ENCODE measurements around the gene USP21. TPM values are rescaled to one million over a fixed set of nuclear protein-coding genes. Genes with fewer than 3 reads are reported as not detected.
A peak's percentile ranks its signal among the peaks of the same experiment; 100 is the strongest.

Gene USP21
- total RNA-seq, 4 donors from 2014 or later: 18.7 to 37.0 (median 28.8) TPM

GRCh38 chr1:161131523-161132409 lies 27.5 kb upstream of the USP21 start:
- H3K4me3 ChIP-seq: peak overlapping the region; percentile 88
- peaks cover 37% of the 10 kb centered on the region for H3K4me1 ChIP-seq
- H3K27me3 ChIP-seq: no peaks in the 10 kb centered on the region
- no peaks in the 10 kb centered on the region for H3K9me3 ChIP-seq
- 3% methylated on average over 22 of the region's 22 CpGs for WGBS
- DNase-seq (ENCODE audit: low spot score in 2 of 2): no peak
- peaks cover 18% of the 10 kb centered on the region for H3K36me3 ChIP-seq
- TF ChIP-seq POLR2AphosphoS5 (IDR thresholded peaks at IDR 0.05) (no peak), POLR2A (IDR thresholded peaks at IDR 0.05) (no peak)
- TF ChIP-seq, protein P1, sequence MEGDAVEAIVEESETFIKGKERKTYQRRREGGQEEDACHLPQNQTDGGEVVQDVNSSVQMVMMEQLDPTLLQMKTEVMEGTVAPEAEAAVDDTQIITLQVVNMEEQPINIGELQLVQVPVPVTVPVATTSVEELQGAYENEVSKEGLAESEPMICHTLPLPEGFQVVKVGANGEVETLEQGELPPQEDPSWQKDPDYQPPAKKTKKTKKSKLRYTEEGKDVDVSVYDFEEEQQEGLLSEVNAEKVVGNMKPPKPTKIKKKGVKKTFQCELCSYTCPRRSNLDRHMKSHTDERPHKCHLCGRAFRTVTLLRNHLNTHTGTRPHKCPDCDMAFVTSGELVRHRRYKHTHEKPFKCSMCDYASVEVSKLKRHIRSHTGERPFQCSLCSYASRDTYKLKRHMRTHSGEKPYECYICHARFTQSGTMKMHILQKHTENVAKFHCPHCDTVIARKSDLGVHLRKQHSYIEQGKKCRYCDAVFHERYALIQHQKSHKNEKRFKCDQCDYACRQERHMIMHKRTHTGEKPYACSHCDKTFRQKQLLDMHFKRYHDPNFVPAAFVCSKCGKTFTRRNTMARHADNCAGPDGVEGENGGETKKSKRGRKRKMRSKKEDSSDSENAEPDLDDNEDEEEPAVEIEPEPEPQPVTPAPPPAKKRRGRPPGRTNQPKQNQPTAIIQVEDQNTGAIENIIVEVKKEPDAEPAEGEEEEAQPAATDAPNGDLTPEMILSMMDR (IDR thresholded peaks at IDR 0.05): no peak
- H3K27ac ChIP-seq: peak overlapping the region; percentile 98

DNA sequence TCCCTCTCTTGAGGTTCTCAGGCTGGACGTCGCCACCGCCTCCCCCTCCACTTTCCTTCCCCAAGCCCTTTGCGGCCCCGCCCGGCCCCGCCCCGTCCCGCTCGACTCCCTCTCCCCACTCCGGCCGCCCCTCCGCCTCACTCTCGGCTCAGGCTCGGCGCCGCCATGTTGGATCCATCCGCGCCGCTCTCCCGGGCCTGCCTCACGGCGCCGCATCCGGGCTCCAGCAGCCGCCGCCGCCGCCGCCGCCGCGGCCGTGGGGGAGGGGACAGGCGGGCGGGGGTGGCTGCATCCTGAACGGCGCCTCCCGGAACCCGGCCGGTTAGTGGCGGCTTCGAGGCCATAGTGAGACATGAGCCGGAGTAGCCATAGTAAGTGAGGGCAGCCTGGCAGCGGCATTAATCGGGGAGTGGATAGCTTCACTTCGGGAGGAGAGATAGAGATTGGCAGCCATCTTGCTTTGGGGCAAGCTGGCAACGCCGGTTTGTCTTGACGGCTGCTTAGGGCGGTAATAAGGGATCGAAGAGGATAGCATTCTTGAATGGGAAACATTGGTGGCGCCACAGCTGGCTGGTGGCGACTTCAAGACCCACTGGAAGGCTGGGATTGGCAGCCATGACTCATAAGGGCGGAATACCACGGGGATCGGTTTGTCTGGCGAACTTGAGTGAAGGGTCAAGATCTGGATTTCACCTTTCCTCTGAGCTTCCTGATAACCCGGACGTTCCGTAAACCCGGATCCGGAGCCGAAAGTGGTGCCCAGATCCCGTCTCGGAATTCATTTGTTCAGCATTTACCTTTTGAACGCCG lies 26.7 kb upstream of the USP21 start, which contains the start of gene DEDD:
Gene DEDD (minus strand): TSS at position 258 of the 810 bp plus-strand sequence. CDS start 8,205 bp downstream, outside the sequence.
- under 1% methylated on average over 44 of the region's 68 CpGs for WGBS
- no peaks in the 10 kb centered on the region for H3K9me3 ChIP-seq
- peak; percentile 97 for DNase-seq (ENCODE audit: low spot score in 2 of 2)
- H3K27ac ChIP-seq: peak within 1 kb of the TSS; percentile 98
- H3K4me1 ChIP-seq: peaks cover 34% of the 10 kb centered on the region
- peaks cover 14% of the 10 kb centered on the region for H3K36me3 ChIP-seq
- H3K27me3 ChIP-seq: no peaks in the 10 kb centered on the region
- TF ChIP-seq POLR2A (IDR thresholded peaks at IDR 0.05) (peak in 1 of 2 donors; percentile 61), EP300 (IDR thresholded peaks at IDR 0.05) (no peak), POLR2AphosphoS5 (IDR thresholded peaks at IDR 0.05) (peak in 1 of 3 donors; percentile 86)
- TF ChIP-seq, protein P1 (IDR thresholded peaks at IDR 0.05): no peak
- peak within 1 kb of the TSS; percentile 88 for H3K4me3 ChIP-seq

GRCh38 chr1:161133220-161133740 lies 26.0 kb upstream of the USP21 start:
- peak overlapping the region; percentile 88 for H3K4me3 ChIP-seq
- 3% methylated on average over 11 of the region's 11 CpGs for WGBS
- H3K36me3 ChIP-seq: peaks cover 8% of the 10 kb centered on the region
- H3K4me1 ChIP-seq: peaks cover 31% of the 10 kb centered on the region
- peak overlapping the region; percentile 98 for H3K27ac ChIP-seq
- TF ChIP-seq EP300 (IDR thresholded peaks at IDR 0.05): no peak
- TF ChIP-seq, protein P1 (IDR thresholded peaks at IDR 0.05): no peak
- TF ChIP-seq POLR2AphosphoS5 (IDR thresholded peaks at IDR 0.05): no peak
- no peak for TF ChIP-seq POLR2A (IDR thresholded peaks at IDR 0.05)
- DNase-seq (ENCODE audit: low spot score in 2 of 2): no peak
- no peaks in the 10 kb centered on the region for H3K9me3 ChIP-seq
- H3K27me3 ChIP-seq: no peaks in the 10 kb centered on the region

DNA sequence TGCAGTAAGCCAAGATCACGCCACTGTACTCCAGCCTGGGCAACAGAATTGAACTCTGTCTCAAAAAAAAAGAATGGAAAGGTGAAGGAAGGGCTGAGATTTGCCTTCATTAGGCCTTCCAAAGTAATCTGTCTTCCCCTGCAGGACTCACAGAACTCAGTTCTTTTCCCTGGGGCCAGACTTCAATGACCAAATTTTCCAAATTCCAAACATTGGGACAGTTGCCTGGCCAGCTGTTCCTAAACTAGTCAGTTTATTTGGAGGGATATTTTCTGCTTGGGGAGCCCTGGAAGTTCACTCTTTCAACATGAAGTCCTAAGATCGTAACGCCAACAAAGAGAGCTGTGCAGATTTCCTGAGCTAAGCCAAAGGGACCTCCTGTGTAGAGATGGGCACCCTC lies 21.4 kb upstream of the USP21 start:
- TF ChIP-seq, protein P1 (IDR thresholded peaks at IDR 0.05): no peak
- TF ChIP-seq POLR2AphosphoS5 (IDR thresholded peaks at IDR 0.05) (no peak), EP300 (IDR thresholded peaks at IDR 0.05) (no peak), POLR2A (IDR thresholded peaks at IDR 0.05) (no peak)
- H3K27me3 ChIP-seq: no peaks in the 10 kb centered on the region
- no peak overlapping the region for H3K27ac ChIP-seq
- no peak for DNase-seq (ENCODE audit: low spot score in 2 of 2)
- no peak overlapping the region for H3K4me3 ChIP-seq
- 65% methylated on average over 3 of the region's 3 CpGs for WGBS
- H3K9me3 ChIP-seq: no peaks in the 10 kb centered on the region
- H3K4me1 ChIP-seq: peaks cover 12% of the 10 kb centered on the region
- H3K36me3 ChIP-seq: no peaks in the 10 kb centered on the region
